HepG2 (cell line): ENCODE measurements around the gene FMNL1. TPM values are rescaled to one million over a fixed set of nuclear protein-coding genes. Genes with fewer than 3 reads are reported as not detected.

Experiments
- ATAC-seq: fragments of 200-7000 bp; cut with Tn5 transposase; 3 replicates; pipeline ENCODE4 v1.9.1; 2020; ENCODE audit warnings: mild to moderate bottlenecking, moderate library complexity
- BruUV-seq: library from RNA; stranded (reverse); fragments of 400-500 nt; replicated peaks from 2 replicates; lab custom pipeline; 2021; lab: Mats Ljungman, UMichigan
- CTCF ChIA-PET: fragments of 300-600 bp; formaldehyde crosslinking; extraction: SDS; loops from one replicate; lab custom pipeline; 2021; ENCODE audit warnings: low total read pairs, inconsistent platforms, low intra/inter-chr PET ratio; lab: Yijun Ruan, JAX
- POLR2A ChIA-PET: fragments of 350-600 bp; sonication (Branson Sonifier 250); formaldehyde crosslinking; loops from one replicate; lab custom pipeline; 2020; ENCODE audit warnings: antibody characterized with exemption, inconsistent platforms; lab: Yijun Ruan, JAX
- DNase-seq: peaks from one replicate; pipeline ENCODE4 v3.0.0-alpha.2; 2015; ENCODE audit warnings: low spot score
- FAIRE-seq: peaks from 3 replicates; lab custom pipeline; 2011; peaks lifted over from hg19 to GRCh38; lab: Jason Lieb, UNC
- H2AFZ ChIP-seq: one replicate; pipeline ENCODE4 v1.6.1; 2011; ENCODE audit warnings: low read length, inconsistent platforms
- H3K27ac ChIP-seq: fragments of 300-600 bp; 3 replicates; pipeline ENCODE4 v1.8.0; 2011; ENCODE audit warnings: mixed run types, mild to moderate bottlenecking, mixed read lengths, low read length, inconsistent platforms; ENCODE audit not compliant: insufficient read depth; ENCODE audit errors: extremely low read length
- H3K27me3 ChIP-seq, 2 experiments: fragments of 200-600 bp in 1 of 2; 2 replicates in 1 of 2; 3 replicates in 1 of 2; pipeline versions ENCODE4 v1.6.0 to v1.8.0; 2011; ENCODE audit warnings: low read length in 2 of 2, mild to moderate bottlenecking in 2 of 2, moderate library complexity in 2 of 2, inconsistent platforms in 1 of 2; ENCODE audit not compliant: insufficient read depth in 2 of 2, control insufficient read depth in 1 of 2
- H3K36me3 ChIP-seq, 2 experiments: fragments of 200-600 bp in 1 of 2; replicated peaks in 1 of 2; 2 replicates in 1 of 2; 3 replicates in 1 of 2; pipeline versions ENCODE4 v1.5.1 to v1.8.0; 2011; ENCODE audit warnings: low read length in 2 of 2, inconsistent platforms in 1 of 2; ENCODE audit not compliant: insufficient read depth in 2 of 2, control insufficient read depth in 1 of 2
- H3K4me1 ChIP-seq: 2 replicates; pipeline ENCODE4 v1.5.1; 2012; ENCODE audit warnings: low read length, inconsistent platforms; ENCODE audit not compliant: insufficient read depth
- H3K4me2 ChIP-seq: 2 replicates; pipeline ENCODE4 v1.6.0; 2011; ENCODE audit warnings: low read depth, low read length, inconsistent platforms
- H3K4me3 ChIP-seq, 3 experiments: fragments of 200-600 bp in 1 of 3; sonication (generic), shearing (Covaris generic) in 1 of 3; replicated peaks in 1 of 3; 2 replicates each; pipeline ENCODE4 v1.5.1; 2011 to 2016; ENCODE audit warnings: low read length in 3 of 3, inconsistent platforms in 2 of 3, low read depth in 2 of 3, mild to moderate bottlenecking in 2 of 3, control low read depth in 1 of 3, mixed read lengths in 1 of 3; ENCODE audit not compliant: insufficient read depth in 1 of 3
- H3K79me2 ChIP-seq: one replicate; pipeline ENCODE4 v1.6.1; 2011; ENCODE audit warnings: low read length, inconsistent platforms; ENCODE audit not compliant: insufficient read depth
- H3K9ac ChIP-seq: 2 replicates; pipeline ENCODE4 v1.6.0; 2011; ENCODE audit warnings: mild to moderate bottlenecking, low read depth, low read length, inconsistent platforms; ENCODE audit not compliant: insufficient read depth
- H3K9me3 ChIP-seq: 2 replicates; pipeline ENCODE4 v1.5.1; 2012; ENCODE audit warnings: mild to moderate bottlenecking, low read length
- H4K20me1 ChIP-seq: 2 replicates; pipeline ENCODE4 v1.6.0; 2011; ENCODE audit warnings: inconsistent platforms, mild to moderate bottlenecking, low read length, moderate library complexity; ENCODE audit not compliant: insufficient read depth
- ATM ChIP-seq: fragments of 450-650 bp; IDR thresholded peaks from 2 replicates; pipeline ENCODE4 v1.7.1; 2017; ENCODE audit warnings: mild to moderate bottlenecking, borderline replicate concordance
- DPF2 ChIP-seq: sonication (generic); formaldehyde crosslinking; IDR thresholded peaks from 2 replicates; pipeline ENCODE4 v1.4.0; 2020; ENCODE audit warnings: mild to moderate bottlenecking, low read depth, missing genetic modification reagents, borderline replicate concordance
- MLXIP ChIP-seq: sonication (generic); formaldehyde crosslinking; IDR thresholded peaks from 2 replicates; pipeline ENCODE4 v1.9.0; 2021; ENCODE audit warnings: missing genetic modification reagents, borderline replicate concordance
- PAWR ChIP-seq: sonication (generic); formaldehyde crosslinking; IDR thresholded peaks from 2 replicates; pipeline ENCODE4 v1.4.0; 2020; ENCODE audit warnings: missing genetic modification reagents, mild to moderate bottlenecking, borderline replicate concordance
- TRAFD1 ChIP-seq: sonication (generic); formaldehyde crosslinking; IDR thresholded peaks from 2 replicates; pipeline ENCODE4 v1.5.1; 2020; ENCODE audit warnings: missing genetic modification reagents, mild to moderate bottlenecking, borderline replicate concordance
- TSC22D2 ChIP-seq: sonication (generic); formaldehyde crosslinking; IDR thresholded peaks from 2 replicates; pipeline ENCODE4 v1.5.1; 2020; ENCODE audit warnings: missing genetic modification reagents, mild to moderate bottlenecking, borderline replicate concordance
- ZNF121 ChIP-seq: sonication (generic); formaldehyde crosslinking; IDR thresholded peaks from 2 replicates; pipeline ENCODE4 v1.5.0; 2020; ENCODE audit warnings: mild to moderate bottlenecking, missing genetic modification reagents
- ZNF276 ChIP-seq: sonication (generic); formaldehyde crosslinking; IDR thresholded peaks from 2 replicates; pipeline ENCODE4 v1.4.0; 2020; ENCODE audit warnings: mild to moderate bottlenecking, low read depth, missing genetic modification reagents
- ZNF597 ChIP-seq: sonication (generic); formaldehyde crosslinking; IDR thresholded peaks from 2 replicates; pipeline ENCODE4 v1.5.0; 2020; ENCODE audit warnings: missing genetic modification reagents
- ZNF660 ChIP-seq: sonication (generic); formaldehyde crosslinking; IDR thresholded peaks from 2 replicates; pipeline ENCODE4 v1.5.1; 2020; ENCODE audit warnings: mild to moderate bottlenecking, low read depth, missing genetic modification reagents, borderline replicate concordance
- ZNF709 ChIP-seq: sonication (generic); formaldehyde crosslinking; IDR thresholded peaks from 2 replicates; pipeline ENCODE4 v1.5.0; 2020; ENCODE audit warnings: mild to moderate bottlenecking, missing genetic modification reagents
- WGBS: methylation state at CpG from one replicate; pipeline ENCODE4 v1.1.6; 2017; ENCODE audit warnings: low lambda C conversion rate; 5-methylcytosine and 5-hydroxymethylcytosine counted together
- in situ Hi-C: cut with HindIII; loops from 2 replicates; pipeline ENCODE4 v1.10.0; 2017; ENCODE audit warnings: low pct_unique_long_range_greater_than_20kb; ENCODE audit not compliant: extremely low pct_ligation_motif_present
- intact Hi-C: fragments of 100-400 bp; cut with micrococcal nuclease; formaldehyde crosslinking; loops from one replicate; pipeline ENCODE4 v1.10.0; 2022; ENCODE audit not compliant: unreplicated experiment
- polyA plus RNA-seq, 8 experiments: library from polyadenylated mRNA; depleted of rRNA in 3 of 8; stranded (reverse) in 7 of 8; unstranded in 1 of 8; fragments of >200 nt; fragmentation: Illumina TruSeq in 4 of 8; extraction: Trizol in 4 of 8; gene quantifications; 2 replicates each; pipeline versions ENCODE4 v1.2.1 to v1.2.3, GENCODE V29; 2011 to 2016; ENCODE audit warnings: low read depth in 4 of 8, missing spikeins in 1 of 8, mixed read lengths in 1 of 8; ENCODE audit not compliant: insufficient read depth in 1 of 8
- total RNA-seq, 5 experiments: library from RNA; depleted of rRNA; stranded (reverse); fragments of >200 nt; fragmentation: Illumina TruSeq; extraction: Trizol; gene quantifications; 2 replicates each; pipeline ENCODE4 v1.2.3, GENCODE V29; 2016; ENCODE audit warnings: low read depth in 1 of 5

The FMNL1 gene
- total and polyA plus RNA-seq, 2 of the 13 experiments (the other 11 are each of a cell fraction or from before 2014, with no cell fraction given), result 0.53 to 0.70 TPM

- TF ChIP-seq TRAFD1 (CRISPR knock-in tag) (peak; percentile 44; the same call in 1 of the 2 replicates), PAWR (CRISPR knock-in tag) (0 out of 2 replicates have a peak, but pooled peaks have one; percentile 43), ZNF597 (CRISPR knock-in tag) (peak; percentile 60; the same call in 1 of the 2 replicates)
These were observed 9.9 kb downstream of the FMNL1 start (continued) for GRCh38 chr17:45231481-45232116.

- no peak for DNase-seq
- BruUV-seq, result no TSS peak
- TF ChIP-seq ATM (no peak), ZNF121 (CRISPR knock-in tag) (no peak), ZNF660 (CRISPR knock-in tag) (no peak), DPF2 (CRISPR knock-in tag) (no peak), ZNF276 (CRISPR knock-in tag) (no peak), MLXIP (no peak), TSC22D2 (CRISPR knock-in tag) (no peak), ZNF709 (CRISPR knock-in tag) (no peak)
These were observed 11.1 kb downstream of the FMNL1 start for GRCh38 chr17:45232514-45233422.

More at GRCh38 chr17:45232514-45233422, 11.1 kb downstream of the FMNL1 start:
- intact Hi-C loops (loop anchor here (5.0 kb wide), 1 partner anchor 95 kb away; the partner anchor contains the start of gene ACBD4), in situ Hi-C loops (no loop called here)
- no peaks in the 10 kb centered on the region for H3K36me3 ChIP-seq
- H3K9ac ChIP-seq, result no peak overlapping the region
- H3K4me1 ChIP-seq, result peaks cover 43% of the 10 kb centered on the region
- no peak overlapping the region for H3K4me2 ChIP-seq
- no peaks in the 10 kb centered on the region for H3K79me2 ChIP-seq
- WGBS, result 28% methylated on average over 6 of the region's 9 CpGs
- H3K27ac ChIP-seq, result no peak overlapping the region
- H3K27me3 ChIP-seq, result peaks cover 1 to 19% of the 10 kb centered on the region in 2 experiments; a peak in 3 of 5 replicates
- POLR2A ChIA-PET, result interaction anchor here (1.6 to 6.0 kb wide), 6 partner anchors 14 to 97 kb away, joined by 5 to 66 read pairs (median 16); partner anchors contain the start of genes ACBD4, HEXIM1 and HEXIM2
- no peaks in the 10 kb centered on the region for H4K20me1 ChIP-seq
- H3K9me3 ChIP-seq, result no peaks in the 10 kb centered on the region
- ATAC-seq (no peak), FAIRE-seq (no peak)
- no peak overlapping the region for H3K4me3 ChIP-seq
- CTCF ChIA-PET, result interaction anchor here (1.5 to 4.1 kb wide), 4 partner anchors 13 to 100 kb away, joined by 5 to 63 read pairs (median 29); partner anchors contain the start of genes ACBD4, FMNL1 and PLCD3
- no peak overlapping the region for H2AFZ ChIP-seq
